Renal pelvis (tissue), 4 donors: ENCODE measurements around the gene CACNA2D3. TPM values are rescaled to one million over a fixed set of nuclear protein-coding genes. Genes with fewer than 3 reads are reported as not detected.

Experiments used
- DNase-seq: peaks from one replicate; pipeline ENCODE4 v3.0.0-alpha.2; 2013
- polyA plus RNA-seq, 3 donors: library from polyadenylated mRNA; unstranded; fragments of 120-200 nt; gene quantifications; one replicate each; pipeline ENCODE4 v1.2.1, GENCODE V29; 2013; ENCODE audit not compliant: insufficient read length in 3 of 3

CACNA2D3 gene
- polyA plus RNA-seq, 3 donors: 1.3 to 1.7 (median 1.6) TPM

- DNase-seq: no peak
Observed at GRCh38 chr3:54530944-54531343, 408.6 kb downstream of the CACNA2D3 start.

GRCh38 chr3:54531741-54532140, 409.4 kb downstream of the CACNA2D3 start:
- no peak for DNase-seq

GRCh38 chr3:54533856-54534255, 411.5 kb downstream of the CACNA2D3 start:
- no peak for DNase-seq

- no peak for DNase-seq
Observed at GRCh38 chr3:54535619-54536018, 413.3 kb downstream of the CACNA2D3 start.

GRCh38 chr3:54536450-54536849, 414.1 kb downstream of the CACNA2D3 start:
- no peak for DNase-seq

GRCh38 chr3:54537506-54537905, 415.2 kb downstream of the CACNA2D3 start:
- no peak for DNase-seq

GRCh38 chr3:54538346-54538745, 416.0 kb downstream of the CACNA2D3 start:
- DNase-seq: no peak

- no peak for DNase-seq
Observed at GRCh38 chr3:54541369-54541768, 419.0 kb downstream of the CACNA2D3 start.

- DNase-seq: no peak
Observed at GRCh38 chr3:54543446-54543845, 421.1 kb downstream of the CACNA2D3 start.

GRCh38 chr3:54547051-54547450, 424.7 kb downstream of the CACNA2D3 start:
- DNase-seq: no peak

- no peak for DNase-seq
Observed at GRCh38 chr3:54547846-54548245, 425.5 kb downstream of the CACNA2D3 start.

GRCh38 chr3:54549607-54550220, 427.4 kb downstream of the CACNA2D3 start:
- DNase-seq: no peak

- no peak for DNase-seq
Observed at GRCh38 chr3:54550221-54550977, 428.0 kb downstream of the CACNA2D3 start.

- DNase-seq: no peak
Observed at GRCh38 chr3:54556630-54557029, 434.3 kb downstream of the CACNA2D3 start.

- DNase-seq: no peak
Observed at GRCh38 chr3:54557538-54558428, 435.4 kb downstream of the CACNA2D3 start.

- no peak for DNase-seq
Observed at GRCh38 chr3:54563501-54564200, 441.3 kb downstream of the CACNA2D3 start.

GRCh38 chr3:54564374-54564925, 442.1 kb downstream of the CACNA2D3 start:
- DNase-seq: no peak

- DNase-seq: no peak
Observed at GRCh38 chr3:54565956-54566355, 443.6 kb downstream of the CACNA2D3 start.

- no peak for DNase-seq
Observed at GRCh38 chr3:54567949-54568348, 445.6 kb downstream of the CACNA2D3 start.

GRCh38 chr3:54570008-54570407, 447.7 kb downstream of the CACNA2D3 start:
- no peak for DNase-seq

GRCh38 chr3:54572197-54572895, 450.0 kb downstream of the CACNA2D3 start:
- no peak for DNase-seq
